Measurements from ENCODE around the gene PSD.
A peak's percentile ranks its signal among the peaks of the same experiment; 100 is the strongest.

PSD gene

GRCh38 chr10:102402512-102402896, 16.1 kb downstream of the PSD start:
- DNase-seq = no peak

- DNase-seq = no peak
Measured at GRCh38 chr10:102401735-102402511, 16.7 kb downstream of the PSD start.

- DNase-seq = no peak
Measured at GRCh38 chr10:102401342-102401654, 17.3 kb downstream of the PSD start.

- DNase-seq = no peak
Measured at GRCh38 chr10:102400598-102401341, 17.8 kb downstream of the PSD start.

GRCh38 chr10:102400076-102400475, 18.5 kb downstream of the PSD start:
- no peak for DNase-seq

- peak; percentile 87 to 89 for DNase-seq
Measured at GRCh38 chr10:102399217-102400021, 19.2 kb downstream of the PSD start.

GRCh38 chr10:102398172-102399020, 20.2 kb downstream of the PSD start:
- no peak for DNase-seq

- DNase-seq = no peak
Measured at GRCh38 chr10:102397222-102398171, 21.1 kb downstream of the PSD start.

- no peak for DNase-seq
Measured at GRCh38 chr10:102396730-102397151, 21.8 kb downstream of the PSD start.

- no peak for DNase-seq
Measured at GRCh38 chr10:102396317-102396650, 22.3 kb downstream of the PSD start.

GRCh38 chr10:102395400-102396316, 22.9 kb downstream of the PSD start, which contains the start of gene NFKB2:
Gene NFKB2, plus strand, starts transcription at chr10:102395705. Its CDS starts 255 bp downstream, at chr10:102395960.
- DNase-seq = peak; percentile 91 to 92

GRCh38 chr10:102394801-102395399, 23.7 kb downstream of the PSD start:
- peak; percentile 6 to 40 for DNase-seq

GRCh38 chr10:102394079-102394800, 24.3 kb downstream of the PSD start:
- peak; percentile 93 to 96 for DNase-seq

- DNase-seq = no peak
Measured at GRCh38 chr10:102393411-102394078, 25.0 kb downstream of the PSD start.

- DNase-seq = no peak
Measured at GRCh38 chr10:102392306-102392705, 26.3 kb downstream of the PSD start.

- no peak for DNase-seq
Measured at GRCh38 chr10:102389894-102390293, 28.7 kb downstream of the PSD start.

GRCh38 chr10:102384606-102385429, 33.8 kb downstream of the PSD start:
- peak in 1 of 2 donors; percentile 23 for DNase-seq

All from inflammatory macrophage (primary cell).